OCI-LY1 (cell line): ENCODE measurements around the gene PSMD14.

ENCODE experiments used
- H2AFZ ChIP-seq: fragments of 200-600 bp; sonication (generic), shearing (Covaris generic); 2 replicates; pipeline ENCODE4 v1.6.0; 2014; ENCODE audit warnings: antibody characterized with exemption, mild to moderate bottlenecking, low read length
- H3F3A ChIP-seq: fragments of 200-600 bp; sonication (generic), shearing (Covaris generic); 2 replicates; pipeline ENCODE4 v1.6.0; 2014; ENCODE audit warnings: mild to moderate bottlenecking, antibody characterized with exemption, low read length, moderate library complexity; ENCODE audit not compliant: insufficient read depth
- H3K27ac ChIP-seq: fragments of 200-600 bp; sonication (generic); 2 replicates; pipeline ENCODE4 v1.5.1; 2014; ENCODE audit warnings: low read length, mixed run types, mild to moderate bottlenecking, low read depth; ENCODE audit not compliant: poor library complexity, severe bottlenecking
- H3K27me3 ChIP-seq: fragments of 200-600 bp; sonication (generic); 2 replicates; pipeline ENCODE4 v1.6.0; 2014; ENCODE audit warnings: antibody characterized with exemption, mild to moderate bottlenecking, low read length, moderate library complexity; ENCODE audit not compliant: insufficient read depth
- H3K36me3 ChIP-seq: fragments of 200-600 bp; sonication (generic); 2 replicates; pipeline ENCODE4 v1.6.1; 2014; ENCODE audit warnings: mild to moderate bottlenecking, antibody characterized with exemption, low read length, moderate library complexity, mixed read lengths; ENCODE audit not compliant: insufficient read depth
- H3K4me1 ChIP-seq: fragments of 200-600 bp; sonication (generic); 2 replicates; pipeline ENCODE4 v1.5.1; 2014; ENCODE audit warnings: mild to moderate bottlenecking, low read length, moderate library complexity; ENCODE audit not compliant: insufficient read depth, severe bottlenecking
- H3K4me2 ChIP-seq: fragments of 200-600 bp; sonication (generic), shearing (Covaris generic); 2 replicates; pipeline ENCODE4 v1.6.1; 2014; ENCODE audit warnings: low read length
- H3K4me3 ChIP-seq: fragments of 200-600 bp; sonication (generic); 2 replicates; pipeline ENCODE4 v1.5.1; 2014; ENCODE audit warnings: low read length, low read depth, mild to moderate bottlenecking, mixed read lengths; ENCODE audit not compliant: poor library complexity, severe bottlenecking
- H3K79me2 ChIP-seq: fragments of 200-600 bp; shearing (Covaris generic); 2 replicates; pipeline ENCODE4 v1.6.1; 2016; ENCODE audit warnings: mixed run types, low read length, mixed read lengths; ENCODE audit not compliant: insufficient read depth
- H3K9ac ChIP-seq: fragments of 200-600 bp; sonication (generic), shearing (Covaris generic); 2 replicates; pipeline ENCODE4 v1.6.1; 2014; ENCODE audit warnings: mild to moderate bottlenecking, low read length, mixed read lengths
- H3K9me2 ChIP-seq: fragments of 200-600 bp; sonication (generic), shearing (Covaris generic); 2 replicates; pipeline ENCODE4 v1.6.1; 2014; ENCODE audit warnings: low read depth, mild to moderate bottlenecking, low read length, mixed read lengths
- H3K9me3 ChIP-seq: fragments of 200-600 bp; shearing (Covaris generic); 2 replicates; pipeline ENCODE4 v1.6.1; 2014; ENCODE audit warnings: low read length, mixed read lengths
- H4K20me1 ChIP-seq: fragments of 200-600 bp; sonication (generic), shearing (Covaris generic); 2 replicates; pipeline ENCODE4 v1.6.0; 2016; ENCODE audit warnings: mild to moderate bottlenecking, low read length; ENCODE audit not compliant: insufficient read depth
- CTCF ChIP-seq: fragments of 200-600 bp; sonication (generic), shearing (Covaris generic); IDR thresholded peaks from 2 replicates; pipeline ENCODE4 v1.5.1; 2017; ENCODE audit warnings: mild to moderate bottlenecking, antibody characterized with exemption, low read length, moderate library complexity, mixed read lengths
- EZH2 ChIP-seq: fragments of 200-600 bp; sonication (generic), shearing (Covaris generic); IDR thresholded peaks from 2 replicates; pipeline ENCODE4 v1.8.0; 2017; ENCODE audit warnings: borderline replicate concordance, mixed run types, mild to moderate bottlenecking, antibody characterized with exemption, low read length, moderate library complexity, mixed read lengths

The PSMD14 gene

GRCh38 chr2:161421686-161422085, 113.5 kb downstream of the PSMD14 start:
- Histone ChIP-seq H3K9me2 (no peaks in the 10 kb centered on the region), H3K79me2 (no peaks in the 10 kb centered on the region), H3K9me3 (no peaks in the 10 kb centered on the region), H3K4me1 (peaks cover 2% of the 10 kb centered on the region), H3K4me2 (no peak overlapping the region), H3K4me3 (no peak overlapping the region), H3K27me3 (no peaks in the 10 kb centered on the region), H3F3A (no peaks in the 10 kb centered on the region), H2AFZ (no peak overlapping the region), H4K20me1 (no peaks in the 10 kb centered on the region), H3K27ac (no peak overlapping the region), H3K36me3 (no peaks in the 10 kb centered on the region), H3K9ac (no peak overlapping the region)
- TF ChIP-seq EZH2 (no peak), CTCF (no peak)

GRCh38 chr2:161422816-161423403, 114.7 kb downstream of the PSMD14 start:
- no peak overlapping the region for H3K4me3 ChIP-seq
- no peaks in the 10 kb centered on the region for H3K79me2 ChIP-seq
- H3K4me2 ChIP-seq, result no peak overlapping the region
- H3K27me3 ChIP-seq, result no peaks in the 10 kb centered on the region
- no peak overlapping the region for H2AFZ ChIP-seq
- H3K27ac ChIP-seq, result no peak overlapping the region
- no peaks in the 10 kb centered on the region for H4K20me1 ChIP-seq
- H3F3A ChIP-seq, result no peaks in the 10 kb centered on the region
- H3K9me2 ChIP-seq, result no peaks in the 10 kb centered on the region
- no peaks in the 10 kb centered on the region for H3K9me3 ChIP-seq
- TF ChIP-seq EZH2, result no peak
- TF ChIP-seq CTCF, result no peak
- H3K36me3 ChIP-seq, result no peaks in the 10 kb centered on the region
- H3K4me1 ChIP-seq, result peaks cover 2% of the 10 kb centered on the region
- no peak overlapping the region for H3K9ac ChIP-seq

- H3K4me1 ChIP-seq, result peaks cover 2% of the 10 kb centered on the region
- H3K4me2 ChIP-seq, result no peak overlapping the region
- no peaks in the 10 kb centered on the region for H3K9me3 ChIP-seq
- no peaks in the 10 kb centered on the region for H3K9me2 ChIP-seq
- no peaks in the 10 kb centered on the region for H3K36me3 ChIP-seq
- H2AFZ ChIP-seq, result no peak overlapping the region
- no peaks in the 10 kb centered on the region for H3K79me2 ChIP-seq
- H3K4me3 ChIP-seq, result no peak overlapping the region
- H4K20me1 ChIP-seq, result no peaks in the 10 kb centered on the region
- TF ChIP-seq CTCF, result no peak
- no peak for TF ChIP-seq EZH2
- H3F3A ChIP-seq, result no peaks in the 10 kb centered on the region
- no peak overlapping the region for H3K27ac ChIP-seq
- H3K27me3 ChIP-seq, result no peaks in the 10 kb centered on the region
- no peak overlapping the region for H3K9ac ChIP-seq
Measured at GRCh38 chr2:161423421-161424393, 115.5 kb downstream of the PSMD14 start.
